LNCAP (cell line): Measurements from ENCODE around the gene SGSM2.

ENCODE experiments used
- CTCF ChIP-seq: fragments of 450-650 bp; IDR thresholded peaks from 2 replicates; pipeline ENCODE4 v1.5.1; 2017; ENCODE audit warnings: mild to moderate bottlenecking

Gene SGSM2

DNA sequence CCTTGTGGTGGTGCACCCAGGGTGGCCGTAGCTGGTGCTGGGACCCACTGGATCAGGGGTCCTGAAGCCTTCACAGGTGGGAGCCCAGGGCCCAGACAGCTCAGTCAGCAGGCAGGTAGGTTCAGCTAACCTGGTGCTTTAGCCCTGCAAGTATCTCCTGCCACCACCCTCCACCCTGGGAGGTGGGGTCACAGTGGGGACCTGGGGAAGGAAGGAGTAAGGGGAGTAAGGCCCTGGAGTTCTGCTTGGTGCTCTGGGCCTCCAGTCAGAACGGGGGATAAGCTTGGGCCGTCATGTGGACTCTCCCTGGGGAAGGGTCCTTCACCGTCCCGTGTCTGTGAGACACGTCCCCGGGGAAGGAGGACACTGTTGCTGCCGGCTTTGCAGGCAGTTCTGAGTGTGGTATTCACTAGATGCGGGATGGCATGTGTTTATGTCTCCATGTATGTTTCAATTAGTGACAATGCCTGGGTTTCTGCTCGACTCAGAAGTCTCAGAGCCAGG is 20.7 kb downstream of the SGSM2 start:
- no peak for TF ChIP-seq CTCF

GRCh38 chr17:2361010-2361760 is 23.9 kb downstream of the SGSM2 start:
- TF ChIP-seq CTCF = no peak

GRCh38 chr17:2362016-2362415 is 24.7 kb downstream of the SGSM2 start:
- TF ChIP-seq CTCF = no peak

DNA sequence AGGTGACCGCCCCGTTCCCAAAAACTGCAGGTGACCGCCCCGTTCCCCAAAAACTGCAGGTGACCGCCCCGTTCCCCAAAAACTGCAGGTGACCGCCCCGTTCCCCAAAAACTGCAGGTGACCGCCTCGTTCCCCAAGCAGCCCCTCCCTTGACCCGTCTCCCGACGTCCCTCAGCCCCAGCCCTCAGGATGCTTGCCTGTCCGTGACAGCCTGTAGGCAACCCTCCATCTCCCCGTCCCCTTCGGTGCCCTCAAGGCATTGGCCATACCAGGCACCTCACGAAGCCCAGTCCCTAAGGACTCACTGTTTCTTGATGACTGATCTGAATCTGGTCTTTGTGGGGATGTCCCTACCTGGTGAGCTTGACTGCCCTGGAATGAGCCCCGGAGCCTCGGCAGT is 25.1 kb downstream of the SGSM2 start:
- TF ChIP-seq CTCF = no peak

GRCh38 chr17:2362881-2363280 is 25.6 kb downstream of the SGSM2 start:
- no peak for TF ChIP-seq CTCF

- TF ChIP-seq CTCF = no peak
Measured at GRCh38 chr17:2363318-2363717, 26.0 kb downstream of the SGSM2 start.

DNA sequence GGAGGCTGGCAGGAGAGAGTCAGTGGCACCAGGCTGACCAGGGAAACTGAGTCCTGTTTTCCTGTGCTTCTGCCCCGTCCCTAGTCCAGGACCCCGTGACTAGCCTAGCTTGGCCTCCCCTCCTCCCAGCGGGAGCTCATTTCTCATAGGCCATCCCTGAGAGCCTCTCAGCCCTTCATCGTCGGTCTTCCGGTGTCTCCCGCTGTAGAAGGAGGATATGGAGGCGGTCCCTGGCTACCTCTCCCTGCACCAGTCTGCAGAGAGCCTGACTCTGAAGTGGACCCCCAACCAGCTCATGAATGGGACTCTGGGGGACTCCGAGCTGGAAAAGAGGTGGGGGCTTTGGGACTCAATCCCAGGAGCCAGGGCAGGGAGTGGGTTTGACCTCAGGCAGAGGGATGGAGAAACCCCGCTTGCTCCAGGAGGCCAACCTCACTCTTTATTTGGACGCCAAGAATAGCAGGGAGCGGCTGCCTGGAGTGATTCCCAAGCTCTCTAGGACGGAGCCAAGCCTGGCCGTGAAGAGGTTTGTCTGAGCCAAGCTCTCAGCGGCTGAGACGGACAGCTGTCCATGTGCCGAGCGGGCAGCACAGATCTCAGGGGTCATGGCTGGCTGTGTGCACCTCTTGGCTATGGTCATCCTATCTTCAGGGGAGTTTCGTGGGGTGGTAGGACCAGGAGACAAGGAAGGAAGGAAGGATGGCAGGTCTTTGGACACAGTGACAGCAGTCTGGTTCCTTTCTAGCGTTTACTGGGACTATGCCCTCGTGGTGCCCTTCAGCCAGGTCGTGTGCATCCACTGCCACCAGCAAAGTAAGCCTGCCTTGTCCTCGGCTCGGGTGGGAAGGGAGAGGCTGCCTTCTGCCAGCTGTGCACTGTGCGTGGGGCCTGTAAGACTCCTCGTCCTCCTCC is 26.8 kb downstream of the SGSM2 start:
- TF ChIP-seq CTCF = no peak
